SHP77 treated with DMSO at 0.1 percent for 48 hours (cell line): ENCODE data around the gene CARD11.

Experiments
- DNase-seq: peaks from one replicate; lab custom pipeline; 2025; lab: John Stamatoyannopoulos, UW

The CARD11 gene

GRCh38 chr7:2872296-2872874 is 171.3 kb downstream of the CARD11 start:
- DNase-seq: no peak

GRCh38 chr7:2870471-2870931 is 173.2 kb downstream of the CARD11 start:
- DNase-seq: peak; percentile 21

- DNase-seq: no peak
Observed at GRCh38 chr7:2869981-2870380, 173.7 kb downstream of the CARD11 start.

- no peak for DNase-seq
Observed at GRCh38 chr7:2866601-2867000, 177.1 kb downstream of the CARD11 start.

GRCh38 chr7:2864999-2865670 is 178.5 kb downstream of the CARD11 start:
- DNase-seq: peak; percentile 44

- no peak for DNase-seq
Observed at GRCh38 chr7:2864204-2864985, 179.3 kb downstream of the CARD11 start.

- DNase-seq: peak; percentile 88
Observed at GRCh38 chr7:2863461-2864066, 180.1 kb downstream of the CARD11 start.

- DNase-seq: peak; percentile 56
Observed at GRCh38 chr7:2862831-2863361, 180.8 kb downstream of the CARD11 start.

GRCh38 chr7:2861509-2861908 is 182.2 kb downstream of the CARD11 start:
- no peak for DNase-seq

GRCh38 chr7:2860627-2861133 is 183.0 kb downstream of the CARD11 start:
- DNase-seq: no peak

GRCh38 chr7:2859952-2860351 is 183.7 kb downstream of the CARD11 start:
- no peak for DNase-seq

GRCh38 chr7:2858621-2859020 is 185.0 kb downstream of the CARD11 start:
- no peak for DNase-seq

GRCh38 chr7:2856388-2857169 is 187.1 kb downstream of the CARD11 start:
- no peak for DNase-seq
